ENCODE data around the gene AGAP1. TPM values are rescaled to one million over a fixed set of nuclear protein-coding genes. Genes with fewer than 3 reads are reported as not detected.

AGAP1 gene
- total and polyA plus RNA-seq, 2 donors from 2014 or later: 8.1 to 44.5 TPM

GRCh38 chr2:235485362-235485761, 8.5 kb upstream of the AGAP1 start:
- TF ChIP-seq CTCF (IDR thresholded peaks at IDR 0.05; ENCODE audit: borderline replicate concordance, extremely low read depth, insufficient read depth): no peak
- Histone ChIP-seq H3K4me1 (ENCODE audit: control insufficient read depth in 2 of 3, insufficient read depth in 2 of 3, low read depth in 1 of 3, low read length in 3 of 3) (no peaks in the 10 kb centered on the region), H3K27me3 (ENCODE audit: control insufficient read depth, insufficient read depth, low read length) (no peaks in the 10 kb centered on the region), H3K4me3 (ENCODE audit: low read length in 3 of 3) (no peak overlapping the region), H3K9me3 (ENCODE audit: control insufficient read depth in 2 of 3, insufficient read depth in 1 of 3, low read length in 3 of 3) (no peaks in the 10 kb centered on the region), H3K36me3 (ENCODE audit: control insufficient read depth in 2 of 3, insufficient read depth in 3 of 3, low read length in 3 of 3) (no peaks in the 10 kb centered on the region), H3K9ac (ENCODE audit: low read length in 3 of 3) (no peak overlapping the region), H3K27ac (ENCODE audit: low read depth in 2 of 2, low read length in 2 of 2) (no peak overlapping the region)
- DNase-seq (no peak), FAIRE-seq (no peak)
- intact Hi-C loops (cut with DNase I): no loop called here

- intact Hi-C loops (cut with DNase I): no loop called here
Observed at GRCh38 chr2:235486729-235487128, 7.1 kb upstream of the AGAP1 start.

GRCh38 chr2:235489897-235490296, 3.9 kb upstream of the AGAP1 start:
- TF ChIP-seq CTCF (IDR thresholded peaks at IDR 0.05; ENCODE audit: borderline replicate concordance, extremely low read depth, insufficient read depth): no peak
- FAIRE-seq (no peak), DNase-seq (no peak)
- intact Hi-C loops (cut with DNase I): no loop called here
- Histone ChIP-seq H3K9ac (ENCODE audit: low read length in 3 of 3) (no peak overlapping the region), H3K27me3 (ENCODE audit: control insufficient read depth, insufficient read depth, low read length) (no peaks in the 10 kb centered on the region), H3K36me3 (ENCODE audit: control insufficient read depth in 2 of 3, insufficient read depth in 3 of 3, low read length in 3 of 3) (no peaks in the 10 kb centered on the region), H3K27ac (ENCODE audit: low read depth in 2 of 2, low read length in 2 of 2) (no peak overlapping the region), H3K4me3 (ENCODE audit: low read length in 3 of 3) (no peak overlapping the region), H3K4me1 (ENCODE audit: control insufficient read depth in 2 of 3, insufficient read depth in 2 of 3, low read depth in 1 of 3, low read length in 3 of 3) (peaks cover 0 to 8% (median 4%) of the 10 kb centered on the region in 3 donors), H3K9me3 (ENCODE audit: control insufficient read depth in 2 of 3, insufficient read depth in 1 of 3, low read length in 3 of 3) (no peaks in the 10 kb centered on the region)

More at GRCh38 chr2:235486729-235487128, 7.1 kb upstream of the AGAP1 start:
- TF ChIP-seq CTCF (IDR thresholded peaks at IDR 0.05; ENCODE audit: borderline replicate concordance, extremely low read depth, insufficient read depth): no peak
- Histone ChIP-seq H3K4me1 (ENCODE audit: control insufficient read depth in 2 of 3, insufficient read depth in 2 of 3, low read depth in 1 of 3, low read length in 3 of 3) (no peaks in the 10 kb centered on the region), H3K27me3 (ENCODE audit: control insufficient read depth, insufficient read depth, low read length) (no peaks in the 10 kb centered on the region), H3K9ac (ENCODE audit: low read length in 3 of 3) (no peak overlapping the region), H3K36me3 (ENCODE audit: control insufficient read depth in 2 of 3, insufficient read depth in 3 of 3, low read length in 3 of 3) (no peaks in the 10 kb centered on the region), H3K4me3 (ENCODE audit: low read length in 3 of 3) (no peak overlapping the region), H3K27ac (ENCODE audit: low read depth in 2 of 2, low read length in 2 of 2) (no peak overlapping the region), H3K9me3 (ENCODE audit: control insufficient read depth in 2 of 3, insufficient read depth in 1 of 3, low read length in 3 of 3) (no peaks in the 10 kb centered on the region)
- DNase-seq: no peak
- no peak for FAIRE-seq

- H3K36me3 ChIP-seq (ENCODE audit: control insufficient read depth in 2 of 3, insufficient read depth in 3 of 3, low read length in 3 of 3): no peaks in the 10 kb centered on the region
- DNase-seq (peak in 3 of 5 donors; percentile 39 to 74 (median 56)), FAIRE-seq (no peak)
- no peak for TF ChIP-seq CTCF (IDR thresholded peaks at IDR 0.05; ENCODE audit: borderline replicate concordance, extremely low read depth, insufficient read depth)
- peak overlapping the region in 2 of 3 donors; percentile 65 to 84 for H3K9ac ChIP-seq (ENCODE audit: low read length in 3 of 3)
- H3K4me3 ChIP-seq (ENCODE audit: low read length in 3 of 3): peak overlapping the region; percentile 59 to 80 (median 73)
- peak overlapping the region; percentile 65 to 67 for H3K27ac ChIP-seq (ENCODE audit: low read depth in 2 of 2, low read length in 2 of 2)
- peaks cover 0 to 23% (median 17%) of the 10 kb centered on the region in 3 donors for H3K4me1 ChIP-seq (ENCODE audit: control insufficient read depth in 2 of 3, insufficient read depth in 2 of 3, low read depth in 1 of 3, low read length in 3 of 3)
- intact Hi-C loops (cut with DNase I): no loop called here
- H3K9me3 ChIP-seq (ENCODE audit: control insufficient read depth in 2 of 3, insufficient read depth in 1 of 3, low read length in 3 of 3): no peaks in the 10 kb centered on the region
- H3K27me3 ChIP-seq (ENCODE audit: control insufficient read depth, insufficient read depth, low read length): no peaks in the 10 kb centered on the region
Observed at GRCh38 chr2:235492850-235493344, 946 bp upstream of the AGAP1 start.

Measured in kidney (tissue), 14 donors.